ENCODE measurements around the gene PDE11A. TPM values are rescaled to one million over a fixed set of nuclear protein-coding genes. Genes with fewer than 3 reads are reported as not detected.
"Not testable (repeated sequence)": the region's sequence is repeated elsewhere in the genome, so short reads cannot be mapped to it uniquely, and the experiment has no call there.

PDE11A gene
- polyA plus RNA-seq, 1 donor = 1.5 TPM

DNA sequence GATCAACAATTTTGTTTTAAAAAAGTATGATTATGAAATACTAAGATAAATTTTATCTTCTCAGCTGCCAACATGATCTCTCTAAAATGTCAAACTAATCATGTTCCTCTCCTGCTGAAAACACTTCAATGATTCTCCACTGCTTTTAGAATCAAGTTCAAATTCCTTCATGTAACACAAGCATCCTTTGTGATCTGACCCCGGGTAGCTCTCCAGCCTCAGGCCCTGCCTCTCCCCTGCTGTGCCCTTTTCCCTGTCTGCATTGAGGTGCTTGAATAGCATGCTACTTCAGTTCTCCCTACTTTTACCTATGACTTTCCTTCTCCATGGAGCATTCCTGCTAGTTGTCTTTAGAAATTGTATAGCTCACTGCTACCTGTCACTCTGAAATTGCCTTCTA is 274.8 kb downstream of the PDE11A start:
- no peak overlapping the region for H3K4me3 ChIP-seq (ENCODE audit: low read length)
- no peaks in the 10 kb centered on the region for H3K27me3 ChIP-seq (ENCODE audit: control insufficient read depth, insufficient read depth, low read length)
- H3K36me3 ChIP-seq (ENCODE audit: control insufficient read depth, insufficient read depth, low read length) = no peaks in the 10 kb centered on the region
- no peak for DNase-seq
- H3K4me1 ChIP-seq (ENCODE audit: control insufficient read depth, insufficient read depth, low read length) = no peaks in the 10 kb centered on the region
- H3K27ac ChIP-seq (ENCODE audit: low read length) = no peak overlapping the region
- WGBS (ENCODE audit: insufficient coverage, low lambda C conversion rate) = no CpG with 5 or more reads among the region's 1 CpG
- H3K9me3 ChIP-seq (ENCODE audit: control insufficient read depth, low read depth, low read length) = no peaks in the 10 kb centered on the region

DNA sequence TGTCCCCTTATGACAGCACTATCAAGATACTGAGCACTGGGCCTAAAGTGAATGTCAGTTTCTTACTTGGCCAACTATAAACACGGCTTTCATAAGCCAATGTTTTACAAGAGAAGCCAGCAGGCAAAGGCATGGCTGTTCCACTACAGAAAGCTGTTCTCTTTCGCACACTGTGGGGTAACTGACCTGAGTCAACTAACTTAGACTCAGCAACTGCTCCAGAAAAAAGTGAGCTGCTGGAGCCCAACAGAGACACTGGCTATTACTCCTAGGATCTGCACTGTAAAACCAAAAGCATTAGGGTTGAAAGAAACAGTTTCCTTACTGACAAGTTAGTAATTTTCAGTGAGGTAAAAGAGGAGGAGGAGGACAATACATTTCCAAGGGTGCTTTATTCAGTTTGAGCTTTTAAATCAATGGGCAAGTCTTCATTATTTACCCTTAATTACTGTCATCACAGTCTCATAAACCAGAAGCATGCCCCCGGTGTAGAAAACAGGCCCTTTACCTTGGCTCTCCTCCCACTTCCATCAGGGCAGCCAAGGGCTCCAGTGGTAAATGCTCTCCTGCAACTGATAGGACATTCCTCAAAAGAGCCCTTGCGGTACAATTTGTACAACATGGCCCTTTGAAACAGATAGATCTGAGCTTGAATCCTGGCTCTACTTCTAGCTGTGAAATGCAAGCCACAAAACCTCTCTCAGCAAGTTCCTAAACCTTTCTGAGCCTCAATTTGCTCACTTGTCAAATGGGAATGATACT is 275.7 kb downstream of the PDE11A start:
- no peaks in the 10 kb centered on the region for H3K36me3 ChIP-seq (ENCODE audit: control insufficient read depth, insufficient read depth, low read length)
- no CpG with 5 or more reads among the region's 4 CpGs for WGBS (ENCODE audit: insufficient coverage, low lambda C conversion rate)
- no peaks in the 10 kb centered on the region for H3K27me3 ChIP-seq (ENCODE audit: control insufficient read depth, insufficient read depth, low read length)
- no peaks in the 10 kb centered on the region for H3K4me1 ChIP-seq (ENCODE audit: control insufficient read depth, insufficient read depth, low read length)
- no peak overlapping the region for H3K27ac ChIP-seq (ENCODE audit: low read length)
- H3K9me3 ChIP-seq (ENCODE audit: control insufficient read depth, low read depth, low read length) = no peaks in the 10 kb centered on the region
- H3K4me3 ChIP-seq (ENCODE audit: low read length) = no peak overlapping the region
- DNase-seq = no peak

DNA sequence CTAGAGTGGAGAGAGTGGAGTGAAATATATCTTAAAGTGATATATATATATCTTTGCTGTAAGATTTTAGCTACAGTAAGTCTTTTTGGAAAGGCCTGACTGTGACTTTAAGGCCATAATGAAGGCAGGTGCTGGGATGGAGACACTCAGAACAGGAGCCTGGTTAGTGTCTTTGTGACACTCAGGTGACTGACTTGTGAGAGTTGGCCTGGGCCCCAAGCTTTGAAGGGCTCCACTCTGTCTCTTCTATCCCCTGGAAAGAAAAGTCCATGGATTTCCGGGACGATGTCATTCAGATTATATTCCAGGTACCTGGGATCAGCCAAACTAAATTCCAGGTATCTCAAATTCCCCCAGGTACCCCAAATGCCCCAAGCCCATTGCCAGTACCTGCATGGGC is 276.6 kb downstream of the PDE11A start:
- Histone ChIP-seq H3K4me3 (ENCODE audit: low read length) (no peak overlapping the region), H3K4me1 (ENCODE audit: control insufficient read depth, insufficient read depth, low read length) (no peaks in the 10 kb centered on the region), H3K27me3 (ENCODE audit: control insufficient read depth, insufficient read depth, low read length) (no peaks in the 10 kb centered on the region), H3K27ac (ENCODE audit: low read length) (no peak overlapping the region), H3K9me3 (ENCODE audit: control insufficient read depth, low read depth, low read length) (no peaks in the 10 kb centered on the region), H3K36me3 (ENCODE audit: control insufficient read depth, insufficient read depth, low read length) (no peaks in the 10 kb centered on the region)
- no peak for DNase-seq
- WGBS (ENCODE audit: insufficient coverage, low lambda C conversion rate) = no CpG with 5 or more reads among the region's 2 CpGs

DNA sequence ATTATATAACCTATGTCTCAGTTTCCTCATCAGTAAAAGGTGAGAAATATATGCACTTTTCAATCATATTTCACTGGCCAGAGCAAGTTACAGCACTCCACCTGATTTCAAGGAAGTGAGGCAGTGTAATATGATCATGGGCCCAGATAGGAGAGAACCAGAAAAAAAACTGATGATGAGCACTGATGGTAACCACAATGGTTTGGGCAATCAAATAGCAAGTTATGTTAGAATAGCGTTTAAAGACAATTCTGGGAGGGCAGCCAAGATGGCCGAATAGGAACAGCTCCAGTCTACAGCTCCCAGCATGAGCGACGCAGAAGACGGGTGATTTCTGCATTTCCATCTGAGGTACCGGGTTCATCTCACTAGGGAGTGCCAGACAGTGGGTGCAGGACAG is 287.4 kb downstream of the PDE11A start:
- not testable (repeated sequence) for H3K36me3 ChIP-seq (ENCODE audit: control insufficient read depth, insufficient read depth, low read length); H3K4me1 ChIP-seq (ENCODE audit: control insufficient read depth, insufficient read depth, low read length); DNase-seq; H3K9me3 ChIP-seq (ENCODE audit: control insufficient read depth, low read depth, low read length); H3K4me3 ChIP-seq (ENCODE audit: low read length); H3K27me3 ChIP-seq (ENCODE audit: control insufficient read depth, insufficient read depth, low read length); H3K27ac ChIP-seq (ENCODE audit: low read length)
- no CpG with 5 or more reads among the region's 6 CpGs for WGBS (ENCODE audit: insufficient coverage, low lambda C conversion rate)

DNA sequence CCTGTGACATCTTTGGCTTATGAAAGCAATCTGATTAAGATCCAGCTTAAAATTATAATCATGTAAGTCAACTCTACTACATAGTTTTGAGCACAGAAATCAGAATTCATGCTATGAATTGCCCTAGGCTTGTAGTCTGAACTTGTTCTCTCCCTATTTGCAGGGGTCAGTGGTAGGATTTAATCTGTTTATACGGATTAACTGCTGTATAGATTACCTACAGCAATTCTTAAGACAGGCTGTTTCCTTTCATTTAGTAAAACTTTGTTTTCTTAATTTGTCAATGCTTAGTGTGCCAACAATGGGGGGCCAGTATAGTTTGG is 287.9 kb downstream of the PDE11A start:
- DNase-seq = no peak
- Histone ChIP-seq H3K27ac (ENCODE audit: low read length) (no peak overlapping the region), H3K4me3 (ENCODE audit: low read length) (no peak overlapping the region), H3K36me3 (ENCODE audit: control insufficient read depth, insufficient read depth, low read length) (no peaks in the 10 kb centered on the region), H3K4me1 (ENCODE audit: control insufficient read depth, insufficient read depth, low read length) (no peaks in the 10 kb centered on the region), H3K27me3 (ENCODE audit: control insufficient read depth, insufficient read depth, low read length) (no peaks in the 10 kb centered on the region), H3K9me3 (ENCODE audit: control insufficient read depth, low read depth, low read length) (no peaks in the 10 kb centered on the region)
- 60% methylated on average over 1 of the region's 1 CpG for WGBS (ENCODE audit: insufficient coverage, low lambda C conversion rate)

DNA sequence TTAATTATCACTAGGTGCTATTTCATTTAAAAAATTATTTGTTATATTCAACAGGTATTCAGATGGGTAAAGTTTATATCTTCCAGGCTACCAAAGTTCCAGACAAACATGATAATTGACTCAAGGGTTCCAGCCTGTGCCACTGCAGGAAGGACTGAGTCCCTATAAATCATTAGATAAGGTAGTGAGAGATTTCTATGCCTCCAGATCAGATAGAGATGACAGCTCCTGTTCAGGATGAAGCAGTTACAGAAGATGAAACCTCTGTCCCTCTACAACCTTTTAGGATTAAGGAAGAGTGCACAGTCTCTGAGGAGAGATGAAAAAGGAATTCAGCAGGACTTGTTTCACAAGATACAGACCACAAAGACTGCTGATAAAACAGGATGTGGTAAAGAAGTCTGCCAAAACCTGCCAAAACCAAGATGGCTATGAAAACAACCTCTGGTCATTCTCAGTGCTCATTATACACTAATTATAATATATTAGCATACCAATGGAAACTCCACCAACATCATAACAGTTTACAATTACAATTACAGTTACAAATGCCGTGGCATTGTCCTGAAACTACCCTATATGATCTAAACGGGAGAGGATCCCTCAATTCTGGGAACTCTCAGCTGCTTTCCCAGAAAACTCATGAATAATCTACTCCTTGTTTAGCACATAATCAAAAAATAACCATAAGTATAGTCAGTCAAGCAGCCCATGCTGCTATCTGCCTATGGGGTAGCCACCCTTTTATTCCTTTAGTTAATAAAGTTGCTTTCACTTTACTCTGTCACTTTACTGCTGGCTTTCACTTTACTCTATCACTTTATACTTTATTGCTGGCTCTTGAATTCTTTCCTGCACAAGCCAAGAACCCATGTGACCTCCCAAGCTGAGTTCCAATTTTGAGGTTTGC is 288.5 kb downstream of the PDE11A start:
- WGBS (ENCODE audit: insufficient coverage, low lambda C conversion rate) = no CpG with 5 or more reads among the region's 2 CpGs
- H3K4me3 ChIP-seq (ENCODE audit: low read length) = no peak overlapping the region
- no peaks in the 10 kb centered on the region for H3K27me3 ChIP-seq (ENCODE audit: control insufficient read depth, insufficient read depth, low read length)
- peak in 1 of 2 donors; percentile 23 for DNase-seq
- H3K4me1 ChIP-seq (ENCODE audit: control insufficient read depth, insufficient read depth, low read length) = no peaks in the 10 kb centered on the region
- no peaks in the 10 kb centered on the region for H3K36me3 ChIP-seq (ENCODE audit: control insufficient read depth, insufficient read depth, low read length)
- no peak overlapping the region for H3K27ac ChIP-seq (ENCODE audit: low read length)
- H3K9me3 ChIP-seq (ENCODE audit: control insufficient read depth, low read depth, low read length) = no peaks in the 10 kb centered on the region

DNA sequence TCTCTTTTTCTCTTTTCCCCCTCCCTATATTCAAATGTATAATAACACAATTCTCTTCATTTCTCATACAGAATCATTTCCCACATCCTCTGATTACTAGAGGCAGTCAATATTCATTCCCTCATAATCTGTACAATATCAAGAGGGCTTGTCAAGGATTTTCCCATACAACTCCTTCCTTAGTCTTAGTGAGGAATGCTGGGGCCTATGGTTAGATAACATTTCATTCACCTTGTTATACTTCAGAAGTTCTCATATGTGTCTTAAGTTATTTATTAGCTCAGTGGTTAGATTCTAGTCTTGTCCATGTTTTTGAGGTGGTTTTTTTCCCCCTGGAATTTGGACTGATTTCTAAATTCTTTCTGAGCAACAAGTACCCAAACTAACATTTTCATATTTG is 289.5 kb downstream of the PDE11A start:
- DNase-seq = no peak
- H3K4me3 ChIP-seq (ENCODE audit: low read length) = no peak overlapping the region
- no peaks in the 10 kb centered on the region for H3K4me1 ChIP-seq (ENCODE audit: control insufficient read depth, insufficient read depth, low read length)
- no peaks in the 10 kb centered on the region for H3K27me3 ChIP-seq (ENCODE audit: control insufficient read depth, insufficient read depth, low read length)
- H3K9me3 ChIP-seq (ENCODE audit: control insufficient read depth, low read depth, low read length) = no peaks in the 10 kb centered on the region
- no peaks in the 10 kb centered on the region for H3K36me3 ChIP-seq (ENCODE audit: control insufficient read depth, insufficient read depth, low read length)
- no peak overlapping the region for H3K27ac ChIP-seq (ENCODE audit: low read length)

DNA sequence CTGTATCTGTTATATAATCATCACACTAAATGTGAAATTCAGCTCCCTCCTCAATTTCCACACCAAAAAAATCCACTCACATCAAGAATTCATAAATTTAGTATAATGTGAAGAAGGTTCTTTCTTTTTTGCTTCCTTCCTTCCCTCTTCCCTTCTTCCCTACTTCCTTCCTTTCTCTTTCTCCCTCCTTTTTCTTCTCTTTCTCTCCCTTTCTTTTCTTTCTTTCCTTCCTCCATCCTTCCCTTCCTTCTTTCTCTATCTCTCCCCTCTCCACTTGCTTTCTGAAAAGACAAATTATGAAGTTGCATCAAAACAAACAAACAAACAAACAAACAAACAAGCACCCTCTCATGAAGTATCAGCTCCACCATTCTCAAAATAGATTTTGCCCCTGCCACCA is 290.0 kb downstream of the PDE11A start:
- no peak overlapping the region for H3K27ac ChIP-seq (ENCODE audit: low read length)
- no peaks in the 10 kb centered on the region for H3K9me3 ChIP-seq (ENCODE audit: control insufficient read depth, low read depth, low read length)
- no peak overlapping the region for H3K4me3 ChIP-seq (ENCODE audit: low read length)
- H3K4me1 ChIP-seq (ENCODE audit: control insufficient read depth, insufficient read depth, low read length) = no peaks in the 10 kb centered on the region
- no peak for DNase-seq
- no peaks in the 10 kb centered on the region for H3K27me3 ChIP-seq (ENCODE audit: control insufficient read depth, insufficient read depth, low read length)
- no peaks in the 10 kb centered on the region for H3K36me3 ChIP-seq (ENCODE audit: control insufficient read depth, insufficient read depth, low read length)

DNA sequence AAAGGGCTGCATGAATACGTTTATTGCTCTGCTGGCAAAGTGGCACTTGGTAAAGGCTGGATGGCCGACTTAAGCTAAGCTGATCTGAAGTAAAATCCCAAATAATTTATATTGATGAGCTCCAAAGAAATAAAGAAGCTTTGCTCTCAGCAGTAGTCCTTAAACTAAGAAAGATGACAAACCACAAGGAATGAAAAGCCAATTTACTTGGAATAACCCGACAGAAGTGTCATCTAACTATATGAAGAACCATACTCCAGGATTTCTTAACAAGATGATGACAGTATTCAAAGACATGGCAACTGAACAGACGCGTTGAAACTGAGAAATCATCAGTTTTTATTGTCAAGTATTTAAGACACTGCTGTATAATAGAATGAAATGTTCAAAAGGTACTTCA is 294.1 kb downstream of the PDE11A start:
- Histone ChIP-seq H3K27me3 (ENCODE audit: control insufficient read depth, insufficient read depth, low read length) (no peaks in the 10 kb centered on the region), H3K9me3 (ENCODE audit: control insufficient read depth, low read depth, low read length) (no peaks in the 10 kb centered on the region), H3K27ac (ENCODE audit: low read length) (no peak overlapping the region), H3K4me1 (ENCODE audit: control insufficient read depth, insufficient read depth, low read length) (no peaks in the 10 kb centered on the region), H3K4me3 (ENCODE audit: low read length) (no peak overlapping the region), H3K36me3 (ENCODE audit: control insufficient read depth, insufficient read depth, low read length) (no peaks in the 10 kb centered on the region)
- WGBS (ENCODE audit: insufficient coverage, low lambda C conversion rate) = 82% methylated on average over 3 of the region's 5 CpGs
- no peak for DNase-seq

DNA sequence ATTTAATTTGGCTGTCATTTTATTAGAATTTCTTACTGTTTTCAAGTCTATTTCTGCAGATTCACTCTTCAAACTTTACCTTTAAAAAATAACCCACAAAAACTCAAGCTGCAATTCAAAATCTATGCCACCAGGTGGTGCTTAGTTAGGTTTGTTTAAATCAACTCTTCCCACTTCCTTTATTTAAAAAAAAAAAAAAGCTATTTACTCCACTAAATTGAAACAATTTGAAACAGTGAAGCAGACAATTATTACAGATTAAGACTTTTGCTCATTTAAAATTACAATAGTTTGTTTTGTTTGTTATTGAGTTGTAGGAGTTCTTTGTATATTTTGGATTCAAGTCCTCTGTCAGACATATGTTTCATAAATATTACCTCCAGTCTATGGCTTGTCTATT is 300.0 kb downstream of the PDE11A start:
- no peak overlapping the region for H3K4me3 ChIP-seq (ENCODE audit: low read length)

DNA sequence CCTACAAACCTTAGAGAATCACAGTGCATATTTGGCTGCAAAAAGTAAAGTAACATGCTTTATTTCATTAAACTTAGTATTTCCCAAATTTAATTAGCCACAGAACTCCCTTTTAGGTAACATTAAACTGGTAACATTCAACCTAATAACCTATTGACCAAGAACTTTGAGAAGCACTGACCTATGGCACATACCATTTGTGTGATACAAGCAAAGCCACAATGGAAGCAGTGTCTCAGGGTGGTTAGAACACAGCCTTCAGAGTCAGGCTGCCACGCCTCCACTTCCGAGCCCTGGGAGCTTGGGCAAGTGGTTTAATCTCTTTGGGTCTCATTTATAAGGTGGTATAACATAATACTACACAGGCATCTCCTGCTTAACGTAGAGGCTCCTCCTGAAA is 301.4 kb downstream of the PDE11A start:
- no peaks in the 10 kb centered on the region for H3K27me3 ChIP-seq (ENCODE audit: control insufficient read depth, insufficient read depth, low read length)
- WGBS (ENCODE audit: insufficient coverage, low lambda C conversion rate) = 100% methylated on average over 1 of the region's 3 CpGs
- H3K4me3 ChIP-seq (ENCODE audit: low read length) = no peak overlapping the region
- H3K4me1 ChIP-seq (ENCODE audit: control insufficient read depth, insufficient read depth, low read length) = no peaks in the 10 kb centered on the region
- no peaks in the 10 kb centered on the region for H3K9me3 ChIP-seq (ENCODE audit: control insufficient read depth, low read depth, low read length)
- DNase-seq = peak in 1 of 2 donors; percentile 12
- no peak overlapping the region for H3K27ac ChIP-seq (ENCODE audit: low read length)
- H3K36me3 ChIP-seq (ENCODE audit: control insufficient read depth, insufficient read depth, low read length) = no peaks in the 10 kb centered on the region

More for the DNA sequence above, 300.0 kb downstream of the PDE11A start:
- Histone ChIP-seq H3K27ac (ENCODE audit: low read length) (no peak overlapping the region), H3K36me3 (ENCODE audit: control insufficient read depth, insufficient read depth, low read length) (no peaks in the 10 kb centered on the region), H3K4me1 (ENCODE audit: control insufficient read depth, insufficient read depth, low read length) (no peaks in the 10 kb centered on the region), H3K27me3 (ENCODE audit: control insufficient read depth, insufficient read depth, low read length) (no peaks in the 10 kb centered on the region), H3K9me3 (ENCODE audit: control insufficient read depth, low read depth, low read length) (no peaks in the 10 kb centered on the region)
- DNase-seq = no peak

Data from large intestine (tissue), 3 donors.